ENCODE results near the gene LIN54.

Gene LIN54

DNA sequence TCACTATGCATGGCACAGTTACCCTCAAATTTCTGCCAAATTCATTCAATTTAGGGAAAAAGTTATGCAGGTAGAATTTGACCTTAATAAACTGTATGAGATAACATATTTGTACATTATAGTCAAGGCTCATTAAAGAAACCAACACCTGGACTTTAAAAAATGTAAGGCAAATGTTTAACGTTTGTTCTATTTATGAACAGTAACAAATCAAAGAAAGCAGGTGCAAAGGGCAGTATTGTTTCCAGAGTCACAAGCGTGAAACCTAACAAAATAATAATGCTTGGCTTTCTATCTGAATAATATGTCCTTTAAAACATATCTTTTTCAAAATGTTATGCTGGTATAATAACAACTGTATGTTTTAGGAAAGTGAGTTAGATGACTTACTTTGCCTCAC lies 41.2 kb downstream of the LIN54 start:
- TF ChIP-seq YY1 (IDR thresholded peaks at IDR 0.05; ENCODE audit: insufficient read depth, insufficient read length) (no peak), ZNF274 (IDR thresholded peaks at IDR 0.05; ENCODE audit: low read depth, low read length) (no peak), SUZ12 (IDR thresholded peaks at IDR 0.05; ENCODE audit: extremely low read depth, insufficient read depth, insufficient read length) (no peak)
- Histone ChIP-seq H3K9ac (ENCODE audit: insufficient read length, low read depth) (no peak overlapping the region), H3K27me3 (ENCODE audit: insufficient read depth, insufficient read length) (no peaks in the 10 kb centered on the region), H3K9me3 (ENCODE audit: insufficient read depth, low read length) (no peaks in the 10 kb centered on the region), H3K36me3 (ENCODE audit: insufficient read depth, insufficient read length, low read length) (peaks cover 15% of the 10 kb centered on the region), H3K4me3 (ENCODE audit: insufficient read length, low read depth) (no peak overlapping the region), H3K4me1 (ENCODE audit: insufficient read depth, insufficient read length) (no peaks in the 10 kb centered on the region)
- no peak for DNase-seq (ENCODE audit: low read depth, low spot score)

DNA sequence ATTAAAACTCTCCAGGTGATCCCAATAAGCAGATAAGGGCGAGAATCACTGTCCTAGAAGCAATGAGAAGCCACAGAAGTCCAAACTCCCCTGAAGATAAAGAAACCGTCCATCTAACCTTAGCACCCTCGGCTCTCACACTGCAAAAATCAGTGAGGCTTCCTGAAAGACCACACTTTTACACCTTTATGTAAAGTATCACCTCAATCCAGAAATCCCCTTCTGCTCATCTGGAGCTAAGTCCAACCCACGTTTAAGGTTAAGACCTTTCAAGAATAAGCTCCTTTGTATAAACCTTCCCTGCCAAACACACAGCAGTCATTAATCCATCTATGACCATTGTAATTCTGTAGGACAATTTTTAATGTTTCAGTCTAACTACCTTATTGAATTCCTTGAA lies 41.7 kb downstream of the LIN54 start:
- Histone ChIP-seq H3K4me3 (ENCODE audit: insufficient read length, low read depth) (no peak overlapping the region), H3K27me3 (ENCODE audit: insufficient read depth, insufficient read length) (no peaks in the 10 kb centered on the region), H3K9me3 (ENCODE audit: insufficient read depth, low read length) (no peaks in the 10 kb centered on the region), H3K4me1 (ENCODE audit: insufficient read depth, insufficient read length) (no peaks in the 10 kb centered on the region), H3K9ac (ENCODE audit: insufficient read length, low read depth) (no peak overlapping the region), H3K36me3 (ENCODE audit: insufficient read depth, insufficient read length, low read length) (peaks cover 15% of the 10 kb centered on the region)
- TF ChIP-seq SUZ12 (IDR thresholded peaks at IDR 0.05; ENCODE audit: extremely low read depth, insufficient read depth, insufficient read length), result no peak
- TF ChIP-seq YY1 (IDR thresholded peaks at IDR 0.05; ENCODE audit: insufficient read depth, insufficient read length), result no peak
- TF ChIP-seq ZNF274 (IDR thresholded peaks at IDR 0.05; ENCODE audit: low read depth, low read length), result no peak
- no peak for DNase-seq (ENCODE audit: low read depth, low spot score)

DNA sequence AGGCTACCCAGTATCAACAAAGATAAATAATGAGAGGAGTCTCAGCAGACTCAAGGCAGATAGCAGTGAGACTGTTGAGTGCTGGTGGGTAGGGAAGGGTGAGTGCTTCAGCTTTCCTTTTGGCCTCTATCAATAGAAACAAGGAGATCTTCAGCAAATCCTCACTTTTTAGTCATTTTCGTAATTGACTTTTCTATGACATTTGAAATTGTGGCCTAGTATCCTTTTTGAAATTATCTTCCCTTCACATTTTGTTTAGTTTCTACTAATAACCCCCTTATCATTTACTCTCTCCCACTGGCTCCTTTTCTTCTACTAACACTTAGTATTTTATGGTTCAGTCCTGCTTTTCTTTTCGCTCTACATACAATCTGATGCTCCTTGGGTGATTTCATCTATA lies 44.9 kb downstream of the LIN54 start:
- TF ChIP-seq SUZ12 (IDR thresholded peaks at IDR 0.05; ENCODE audit: extremely low read depth, insufficient read depth, insufficient read length), result no peak
- no peak for TF ChIP-seq YY1 (IDR thresholded peaks at IDR 0.05; ENCODE audit: insufficient read depth, insufficient read length)
- TF ChIP-seq ZNF274 (IDR thresholded peaks at IDR 0.05; ENCODE audit: low read depth, low read length), result no peak

DNA sequence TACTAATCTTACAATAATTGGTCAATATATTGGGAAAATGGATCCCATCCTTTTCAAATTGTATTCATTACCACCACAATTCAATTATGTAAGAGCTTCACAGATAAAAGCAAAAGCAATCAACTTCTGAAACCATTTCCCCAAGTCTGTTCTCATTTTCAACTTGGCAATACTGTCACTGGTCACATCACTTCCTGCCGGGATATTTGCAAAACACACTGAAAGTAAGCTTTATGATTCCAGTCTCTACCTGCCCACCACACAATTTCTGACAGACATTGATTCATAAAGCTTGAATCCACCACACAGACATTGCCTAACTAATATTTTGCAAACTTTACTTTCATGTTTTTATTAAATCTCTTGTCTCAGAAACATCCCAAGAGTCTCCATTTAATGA lies 53.6 kb downstream of the LIN54 start:
- DNase-seq (ENCODE audit: low read depth, low spot score), result no peak
- Histone ChIP-seq H3K4me3 (ENCODE audit: insufficient read length, low read depth) (no peak overlapping the region), H3K36me3 (ENCODE audit: insufficient read depth, insufficient read length, low read length) (no peaks in the 10 kb centered on the region), H3K9me3 (ENCODE audit: insufficient read depth, low read length) (no peaks in the 10 kb centered on the region), H3K9ac (ENCODE audit: insufficient read length, low read depth) (no peak overlapping the region), H3K4me1 (ENCODE audit: insufficient read depth, insufficient read length) (no peaks in the 10 kb centered on the region), H3K27me3 (ENCODE audit: insufficient read depth, insufficient read length) (no peaks in the 10 kb centered on the region)
- no peak for TF ChIP-seq ZNF274 (IDR thresholded peaks at IDR 0.05; ENCODE audit: low read depth, low read length)

More for the DNA sequence above, 44.9 kb downstream of the LIN54 start:
- no peak for DNase-seq (ENCODE audit: low read depth, low spot score)
- Histone ChIP-seq H3K9me3 (ENCODE audit: insufficient read depth, low read length) (no peaks in the 10 kb centered on the region), H3K27me3 (ENCODE audit: insufficient read depth, insufficient read length) (no peaks in the 10 kb centered on the region), H3K9ac (ENCODE audit: insufficient read length, low read depth) (no peak overlapping the region), H3K36me3 (ENCODE audit: insufficient read depth, insufficient read length, low read length) (peaks cover 15% of the 10 kb centered on the region), H3K4me3 (ENCODE audit: insufficient read length, low read depth) (no peak overlapping the region), H3K4me1 (ENCODE audit: insufficient read depth, insufficient read length) (no peaks in the 10 kb centered on the region)

DNA sequence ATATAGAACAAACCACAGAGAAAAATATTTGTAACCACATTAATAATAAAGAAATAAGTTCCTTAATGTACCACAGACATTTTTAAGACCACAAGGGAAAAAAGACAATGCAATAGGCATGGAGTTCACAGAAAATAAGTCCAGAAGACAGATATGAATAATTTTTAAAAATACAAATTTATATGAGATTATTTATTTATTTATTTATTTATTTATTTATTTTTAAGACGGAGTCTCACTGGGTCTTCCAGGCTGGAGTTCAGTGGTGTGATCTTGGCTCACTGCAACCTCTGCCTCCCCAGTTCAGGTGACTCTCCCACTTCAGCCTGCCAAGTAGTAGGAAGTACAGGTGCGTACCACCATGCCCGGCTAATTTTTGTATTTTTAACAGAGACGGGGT lies 56.4 kb downstream of the LIN54 start:
- Histone ChIP-seq H3K9me3 (ENCODE audit: insufficient read depth, low read length) (no peaks in the 10 kb centered on the region), H3K4me1 (ENCODE audit: insufficient read depth, insufficient read length) (no peaks in the 10 kb centered on the region), H3K27me3 (ENCODE audit: insufficient read depth, insufficient read length) (no peaks in the 10 kb centered on the region), H3K9ac (ENCODE audit: insufficient read length, low read depth) (no peak overlapping the region), H3K4me3 (ENCODE audit: insufficient read length, low read depth) (no peak overlapping the region), H3K36me3 (ENCODE audit: insufficient read depth, insufficient read length, low read length) (no peaks in the 10 kb centered on the region)
- DNase-seq (ENCODE audit: low read depth, low spot score), result no peak
- TF ChIP-seq SUZ12 (IDR thresholded peaks at IDR 0.05; ENCODE audit: extremely low read depth, insufficient read depth, insufficient read length) (no peak), ZNF274 (IDR thresholded peaks at IDR 0.05; ENCODE audit: low read depth, low read length) (no peak), YY1 (IDR thresholded peaks at IDR 0.05; ENCODE audit: insufficient read depth, insufficient read length) (no peak)

DNA sequence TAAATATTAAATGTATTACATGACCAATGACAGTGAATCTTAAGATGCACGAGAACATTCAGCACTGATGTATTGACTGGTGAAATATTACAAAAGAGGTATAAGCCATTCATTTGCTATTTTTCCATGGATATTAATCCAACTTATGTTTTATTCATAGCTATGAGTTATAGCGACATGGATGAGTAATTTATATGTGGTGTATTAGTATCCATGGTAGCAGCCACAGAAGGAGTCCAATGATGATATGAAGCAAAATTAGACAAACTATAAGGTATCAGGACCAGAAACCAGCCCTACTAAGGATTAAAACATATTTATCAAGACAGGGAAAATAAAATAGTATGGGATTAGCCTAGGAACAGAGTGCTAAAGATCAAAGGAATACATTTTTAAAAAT lies 59.4 kb downstream of the LIN54 start:
- H3K36me3 ChIP-seq (ENCODE audit: insufficient read depth, insufficient read length, low read length), result no peaks in the 10 kb centered on the region
- TF ChIP-seq ZNF274 (IDR thresholded peaks at IDR 0.05; ENCODE audit: low read depth, low read length) (no peak), YY1 (IDR thresholded peaks at IDR 0.05; ENCODE audit: insufficient read depth, insufficient read length) (no peak), SUZ12 (IDR thresholded peaks at IDR 0.05; ENCODE audit: extremely low read depth, insufficient read depth, insufficient read length) (no peak)
- DNase-seq (ENCODE audit: low read depth, low spot score), result no peak

DNA sequence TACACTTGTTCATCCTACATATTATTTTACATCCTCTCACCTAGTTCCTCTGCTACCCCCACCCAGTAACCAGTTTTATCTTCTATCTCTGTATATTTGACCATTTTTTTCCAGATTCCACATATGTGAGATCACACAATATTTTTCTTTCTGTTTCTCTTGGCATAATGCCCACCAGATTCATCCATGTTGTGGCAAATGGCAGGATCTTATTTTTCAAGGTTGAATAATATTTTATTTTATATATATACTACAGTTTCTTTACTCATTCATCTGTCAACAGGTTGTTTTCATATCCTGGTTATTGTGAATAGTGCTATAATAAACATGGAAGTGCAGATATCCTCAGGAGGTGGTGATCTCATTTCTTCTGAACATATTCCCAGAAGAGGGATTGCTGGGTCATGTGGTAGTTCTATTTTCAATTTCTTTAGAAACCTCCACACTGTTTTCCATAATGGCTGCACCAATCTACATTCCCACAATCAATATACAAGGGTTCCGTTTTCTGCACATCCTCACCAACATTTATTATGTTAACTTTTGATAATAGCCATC lies 61.9 kb downstream of the LIN54 start:
- no peaks in the 10 kb centered on the region for H3K4me1 ChIP-seq (ENCODE audit: insufficient read depth, insufficient read length)
- no peak for DNase-seq (ENCODE audit: low read depth, low spot score)
- no peak for TF ChIP-seq SUZ12 (IDR thresholded peaks at IDR 0.05; ENCODE audit: extremely low read depth, insufficient read depth, insufficient read length)
- TF ChIP-seq YY1 (IDR thresholded peaks at IDR 0.05; ENCODE audit: insufficient read depth, insufficient read length), result no peak
- no peak for TF ChIP-seq ZNF274 (IDR thresholded peaks at IDR 0.05; ENCODE audit: low read depth, low read length)
- H3K36me3 ChIP-seq (ENCODE audit: insufficient read depth, insufficient read length, low read length), result no peaks in the 10 kb centered on the region
- no peak overlapping the region for H3K4me3 ChIP-seq (ENCODE audit: insufficient read length, low read depth)
- H3K9me3 ChIP-seq (ENCODE audit: insufficient read depth, low read length), result no peaks in the 10 kb centered on the region
- H3K9ac ChIP-seq (ENCODE audit: insufficient read length, low read depth), result no peak overlapping the region
- H3K27me3 ChIP-seq (ENCODE audit: insufficient read depth, insufficient read length), result no peaks in the 10 kb centered on the region

More for the DNA sequence above, 59.4 kb downstream of the LIN54 start:
- no peak overlapping the region for H3K9ac ChIP-seq (ENCODE audit: insufficient read length, low read depth)
- no peaks in the 10 kb centered on the region for H3K9me3 ChIP-seq (ENCODE audit: insufficient read depth, low read length)
- no peaks in the 10 kb centered on the region for H3K27me3 ChIP-seq (ENCODE audit: insufficient read depth, insufficient read length)
- no peaks in the 10 kb centered on the region for H3K4me1 ChIP-seq (ENCODE audit: insufficient read depth, insufficient read length)
- no peak overlapping the region for H3K4me3 ChIP-seq (ENCODE audit: insufficient read length, low read depth)
